AML-193 (cell line): Measurements from ENCODE around the gene KPNA4.
"Not testable (repeated sequence)": the region's sequence is repeated elsewhere in the genome, so short reads cannot be mapped to it uniquely, and the experiment has no call there.

Experiments
- DNase-seq, 2 experiments: peaks; one replicate each; lab custom pipeline; 2025; lab: John Stamatoyannopoulos, UW

Gene KPNA4

GRCh38 chr3:160490166-160490565 is 75.2 kb downstream of the KPNA4 start:
- DNase-seq, result no peak

DNA sequence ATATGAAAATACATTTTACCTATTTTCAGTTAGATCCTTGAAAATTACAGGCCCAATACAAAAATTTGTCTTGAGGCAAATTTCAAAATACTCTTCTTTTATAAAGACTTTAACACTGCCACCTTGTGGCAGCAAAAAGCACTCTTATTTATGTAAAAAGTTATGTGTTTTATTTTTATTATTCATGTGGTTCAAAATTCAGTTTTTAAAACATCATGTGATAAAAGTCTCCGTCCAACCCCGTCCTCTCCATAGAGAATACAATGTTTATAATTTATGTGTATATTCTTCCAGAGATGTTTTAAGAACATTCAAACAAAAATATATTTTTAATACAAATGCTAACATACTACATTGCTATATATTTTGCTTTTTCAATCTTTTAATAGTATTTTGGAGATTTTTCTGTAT is 78.9 kb downstream of the KPNA4 start:
- peak; percentile 63 to 68 for DNase-seq

DNA sequence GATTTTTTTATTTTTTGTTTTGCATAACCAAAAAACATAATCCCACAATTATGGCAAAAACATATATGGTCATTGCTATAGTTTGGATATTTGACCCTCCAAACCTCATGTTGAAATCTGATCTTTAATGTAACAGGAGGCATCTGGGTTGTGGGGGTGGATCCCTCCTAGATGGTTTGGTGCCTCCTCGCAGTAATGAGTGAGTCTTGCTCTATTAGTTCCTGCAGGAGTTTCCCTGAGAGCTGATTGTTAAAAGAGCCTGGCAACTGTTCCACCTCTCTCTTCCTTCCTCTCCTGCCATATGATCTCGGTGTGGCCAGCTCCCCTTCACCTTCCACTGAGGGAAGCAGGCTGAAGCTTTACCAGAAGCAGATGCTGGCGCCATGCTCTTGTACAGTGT is 82.6 kb downstream of the KPNA4 start:
- DNase-seq, result no peak

DNA sequence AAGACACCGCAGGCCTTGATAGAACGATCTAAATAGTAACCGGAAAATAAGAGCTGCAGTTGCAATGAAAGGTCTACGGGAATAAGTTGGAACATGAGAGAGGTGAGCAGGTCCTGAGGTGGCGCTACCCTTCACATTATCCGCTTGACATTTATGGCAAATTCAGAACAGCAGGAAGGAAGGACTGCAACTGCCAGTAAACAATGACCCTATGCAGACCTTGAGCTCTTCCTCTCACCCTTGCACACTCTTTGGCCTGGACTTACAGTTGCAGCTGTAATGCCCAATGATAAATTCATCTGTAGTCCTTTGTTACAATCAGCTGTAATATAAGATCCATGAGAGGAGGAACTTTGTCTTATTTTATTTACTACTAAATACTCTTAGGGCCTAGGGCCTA is 83.5 kb downstream of the KPNA4 start:
- no peak for DNase-seq

- DNase-seq, result no peak
Measured at GRCh38 chr3:160480931-160481330, 84.4 kb downstream of the KPNA4 start.

DNA sequence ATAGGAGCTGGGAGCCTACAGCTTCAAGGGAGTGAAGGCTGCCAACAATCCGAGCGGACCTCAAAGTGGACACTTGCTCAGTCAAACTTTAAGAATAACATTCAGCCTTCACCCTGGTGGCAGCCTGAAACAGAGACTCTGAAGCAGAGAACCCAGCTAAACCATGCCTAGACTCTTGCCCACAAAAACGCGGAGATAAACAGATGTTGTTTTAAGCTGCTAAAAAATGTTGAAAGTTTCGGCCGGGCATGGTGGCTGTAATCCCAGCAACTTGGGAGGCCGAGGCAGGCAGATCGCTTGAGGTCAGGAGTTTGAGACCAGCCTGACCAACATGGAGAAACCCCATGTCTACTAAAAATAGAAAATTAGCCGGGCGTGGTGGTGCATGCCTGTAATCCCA is 86.0 kb downstream of the KPNA4 start:
- no peak for DNase-seq

DNA sequence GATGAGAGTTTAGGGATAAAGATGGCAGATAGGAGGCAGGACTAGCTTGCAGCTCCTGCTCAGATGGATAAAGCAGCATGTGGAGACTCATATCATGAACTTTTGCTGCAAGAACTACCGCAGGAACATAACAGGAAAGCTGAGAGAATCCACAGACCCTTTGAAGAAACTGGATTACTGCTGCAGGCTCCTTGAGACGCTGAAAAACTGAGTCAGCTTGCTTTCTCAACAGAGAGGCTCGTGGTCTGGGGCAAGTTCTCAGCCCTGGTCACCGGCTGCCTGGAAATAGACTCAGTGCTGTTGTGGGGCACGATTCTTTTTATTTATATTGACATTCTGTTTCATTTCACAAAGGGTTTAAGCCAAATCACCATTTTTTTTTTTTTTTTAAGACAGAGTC is 87.0 kb downstream of the KPNA4 start:
- no peak for DNase-seq

DNA sequence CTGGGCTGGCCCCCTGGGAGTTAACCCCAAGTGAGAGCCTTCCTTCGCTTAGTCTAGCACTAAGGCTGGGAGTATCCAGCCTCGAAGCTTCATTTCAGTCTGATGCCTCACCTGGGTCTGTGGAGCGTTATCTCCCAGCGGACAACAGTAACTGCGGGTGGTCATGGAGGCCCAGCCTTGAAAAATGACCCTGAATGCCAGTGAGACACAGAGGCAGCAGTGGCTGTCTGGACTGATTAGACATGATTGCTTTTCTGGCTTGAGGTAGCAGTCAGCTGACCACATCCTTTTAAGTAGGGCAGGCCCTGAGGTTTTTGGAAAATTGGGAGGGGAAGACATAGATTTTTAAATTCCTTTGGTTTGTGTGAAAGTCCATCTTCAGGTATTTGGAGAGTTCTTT is 87.6 kb downstream of the KPNA4 start:
- no peak for DNase-seq

DNA sequence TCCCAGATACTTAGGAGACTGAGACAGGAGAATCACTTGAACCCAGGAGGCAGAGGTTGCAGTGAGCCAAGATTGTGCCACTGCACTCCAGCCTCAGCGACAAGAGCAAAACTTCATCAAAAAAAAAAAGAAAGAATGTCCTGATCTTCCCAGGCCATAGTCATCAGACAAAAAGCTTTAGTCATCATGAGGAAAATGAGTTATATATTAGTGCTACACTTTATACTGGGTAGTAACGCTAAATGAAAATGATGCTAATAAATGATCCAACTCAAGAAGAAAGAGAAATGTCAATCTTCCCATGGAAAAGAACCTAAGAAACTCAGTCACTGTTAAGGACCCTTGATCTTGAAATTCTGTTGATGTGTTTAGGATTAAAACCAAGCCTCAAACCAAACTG is 89.5 kb downstream of the KPNA4 start:
- DNase-seq, result no peak

- no peak for DNase-seq
Measured at GRCh38 chr3:160475153-160475552, 90.2 kb downstream of the KPNA4 start.

DNA sequence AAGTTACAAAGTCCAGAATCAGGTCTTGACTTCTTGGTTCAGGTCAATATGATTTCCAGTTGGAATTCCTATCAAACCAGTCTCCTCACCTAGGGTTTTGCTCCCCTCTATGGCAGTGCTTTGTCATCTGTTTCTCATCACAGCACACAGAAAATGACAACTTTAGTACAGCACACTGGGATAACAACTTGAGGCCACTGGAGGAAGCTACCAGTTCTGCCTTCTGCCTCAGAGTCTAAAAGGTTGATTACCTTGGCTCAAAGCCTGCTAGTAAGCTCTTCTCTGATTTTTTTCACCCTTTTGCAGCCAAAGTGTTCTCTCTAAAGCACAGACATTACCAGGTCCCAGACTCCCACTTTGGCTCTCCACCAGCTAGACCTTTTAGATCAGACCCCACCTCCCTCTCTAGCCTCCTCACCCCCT is 90.9 kb downstream of the KPNA4 start:
- DNase-seq, result no peak

- no peak for DNase-seq
Measured at GRCh38 chr3:160473978-160474377, 91.4 kb downstream of the KPNA4 start.

DNA sequence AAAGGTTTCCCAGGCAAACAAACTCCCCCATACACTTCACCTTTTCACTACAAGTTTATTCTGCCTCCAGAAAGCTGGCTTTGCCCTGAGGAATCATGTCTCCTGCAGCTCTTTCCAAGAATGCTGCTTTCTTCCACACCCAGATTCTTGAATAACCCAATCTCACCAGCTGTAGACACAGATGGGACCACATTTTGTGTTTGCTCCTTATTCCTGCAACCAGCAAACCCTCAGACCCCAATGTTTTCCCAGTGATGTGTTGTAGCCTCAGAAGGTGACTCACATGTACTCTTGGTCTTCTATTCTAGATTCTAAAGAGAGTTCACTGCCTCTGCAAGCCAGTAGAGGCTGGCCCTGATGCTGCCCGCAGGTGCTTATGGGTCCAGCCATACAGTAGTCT is 92.2 kb downstream of the KPNA4 start:
- no peak for DNase-seq

- no peak for DNase-seq
Measured at GRCh38 chr3:160472344-160472743, 93.0 kb downstream of the KPNA4 start.

- no peak for DNase-seq
Measured at GRCh38 chr3:160471892-160472291, 93.5 kb downstream of the KPNA4 start.

DNA sequence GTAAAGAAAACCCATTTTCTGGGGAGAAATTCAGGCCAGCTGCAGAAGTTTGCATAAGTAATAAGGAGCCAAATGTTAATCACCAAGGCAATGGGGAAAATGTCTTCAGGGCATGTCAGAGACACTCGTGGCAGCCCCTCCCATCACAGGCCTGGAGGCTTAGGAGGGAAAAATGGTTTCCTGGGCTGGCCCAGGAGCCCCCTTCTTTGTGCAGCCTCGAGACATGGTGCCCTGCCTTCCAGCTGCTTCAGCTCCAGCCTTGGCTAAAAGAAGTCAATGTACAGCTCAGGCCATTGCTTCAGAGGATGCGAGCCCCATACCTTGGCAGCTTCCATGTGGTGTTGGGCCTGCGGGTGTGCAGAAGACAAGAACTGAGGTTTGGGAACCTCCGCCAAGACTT is 95.2 kb downstream of the KPNA4 start:
- no peak for DNase-seq

- DNase-seq, result no peak
Measured at GRCh38 chr3:160464971-160465370, 100.4 kb downstream of the KPNA4 start.

- DNase-seq, result no peak
Measured at GRCh38 chr3:160464321-160464720, 101.0 kb downstream of the KPNA4 start.

GRCh38 chr3:160460033-160460432 is 105.3 kb downstream of the KPNA4 start:
- DNase-seq, result no peak

- no peak for DNase-seq
Measured at GRCh38 chr3:160459450-160459970, 105.9 kb downstream of the KPNA4 start.

- no peak for DNase-seq
Measured at GRCh38 chr3:160458151-160458550, 107.2 kb downstream of the KPNA4 start.

- no peak for DNase-seq
Measured at GRCh38 chr3:160455846-160456245, 109.5 kb downstream of the KPNA4 start.

- no peak for DNase-seq
Measured at GRCh38 chr3:160454995-160455394, 110.4 kb downstream of the KPNA4 start.

- not testable (repeated sequence) for DNase-seq
Measured at GRCh38 chr3:160452251-160452650, 113.1 kb downstream of the KPNA4 start.

- no peak for DNase-seq
Measured at GRCh38 chr3:160451602-160452001, 113.8 kb downstream of the KPNA4 start.
